ENCODE results near the gene FAXC. TPM values are rescaled to one million over a fixed set of nuclear protein-coding genes. Genes with fewer than 3 reads are reported as not detected.

FAXC gene
- total and polyA plus RNA-seq, 2 of the 8 experiments (the other 6 are each of a cell fraction or from before 2014, with no cell fraction given), result 23.2 to 29.8 TPM

GRCh38 chr6:99338188-99338587, 11.3 kb downstream of the FAXC start:
- Histone ChIP-seq H3K27ac (ENCODE audit: low read depth, low read length) (no peak overlapping the region), H3K36me3 (ENCODE audit: control insufficient read depth in 2 of 4, insufficient read depth in 4 of 4, low read length in 3 of 4) (peaks cover 0 to 3% (median 0%) of the 10 kb centered on the region in 4 experiments; a peak in 1 of 8 replicates), H3K27me3 (replicated peaks in 1 of 4; ENCODE audit: control insufficient read depth in 3 of 4, extremely low read depth in 1 of 4, insufficient read depth in 3 of 4, low read length in 3 of 4) (no peaks in the 10 kb centered on the region), H3K4me2 (ENCODE audit: insufficient read depth in 1 of 2, low read depth in 2 of 2, low read length in 2 of 2) (no peak overlapping the region), H3K56ac (replicated peaks; ENCODE audit: insufficient read length, low read depth, low read length) (no peak overlapping the region), H2AK5ac (ENCODE audit: low read depth, low read length) (no peak overlapping the region), H4K5ac (ENCODE audit: insufficient read length, low read depth, low read length) (no peak overlapping the region), H4K20me1 (replicated peaks in 1 of 2; ENCODE audit: control insufficient read depth in 1 of 2, insufficient read depth in 2 of 2, low read length in 2 of 2) (no peaks in the 10 kb centered on the region), H3K4me1 (replicated peaks in 1 of 4; ENCODE audit: control insufficient read depth in 3 of 4, insufficient read depth in 4 of 4, low read length in 3 of 4) (peaks cover 0 to 6% (median 2%) of the 10 kb centered on the region in 4 experiments; a peak in 3 of 7 replicates), H2BK5ac (ENCODE audit: low read depth, low read length) (no peak overlapping the region), H3K4ac (replicated peaks; ENCODE audit: insufficient read length, low read depth, low read length) (no peak overlapping the region), H4K8ac (ENCODE audit: extremely low read depth, insufficient read depth, low read length) (no peak overlapping the region), H2BK120ac (replicated peaks; ENCODE audit: low read depth, low read length) (no peak overlapping the region), H3K79me2 (ENCODE audit: control insufficient read depth in 1 of 2, insufficient read depth in 2 of 2, low read length in 2 of 2) (no peaks in the 10 kb centered on the region), H3K23me2 (ENCODE audit: low read depth, low read length) (no peaks in the 10 kb centered on the region), H3K9me3 (ENCODE audit: insufficient read depth in 2 of 2, low read depth in 1 of 2, low read length in 1 of 2) (no peaks in the 10 kb centered on the region), H3K18ac (ENCODE audit: extremely low read depth, low read length) (no peak overlapping the region), H3K23ac (ENCODE audit: insufficient read length) (no peak overlapping the region), H2BK15ac (ENCODE audit: low read length) (no peak overlapping the region), H2BK20ac (ENCODE audit: low read length) (no peak overlapping the region), H2AFZ (ENCODE audit: low read length) (no peak overlapping the region), H4K91ac (replicated peaks; ENCODE audit: insufficient read length, low read length) (no peak overlapping the region), H3K14ac (ENCODE audit: insufficient read length) (no peak overlapping the region), H3K4me3 (ENCODE audit: extremely low read depth in 1 of 4, insufficient read depth in 2 of 4, low read depth in 3 of 4, low read length in 4 of 4) (no peak overlapping the region), H2BK12ac (ENCODE audit: low read depth, low read length) (no peak overlapping the region), H3K79me1 (ENCODE audit: low read depth, low read length) (no peaks in the 10 kb centered on the region), H3K9ac (replicated peaks in 1 of 4; ENCODE audit: extremely low read depth in 1 of 4, low read depth in 3 of 4, low read length in 3 of 4) (no peak overlapping the region)
- ChIA-PET POLR2A (ENCODE audit: partially characterized antibody) (interaction anchor here (1.0 to 4.7 kb wide), 3 partner anchors 10 to 56 kb away, joined by 4 to 34 read pairs (median 17); partner anchors contain the start of genes COQ3 and FAXC), CTCF (ENCODE audit: partially characterized antibody) (interaction anchor here (0.9 to 3.2 kb wide), 7 partner anchors 8 to 88 kb away, joined by 3 to 20 read pairs (median 8); partner anchors contain the start of gene FAXC)
- FAIRE-seq (no peak), DNase-seq (ENCODE audit: low read depth in 1 of 2, low spot score in 2 of 2) (no peak)
- 81% methylated on average over 2 of the region's 2 CpGs; no CpG with 5 or more reads in 1 of the 2 experiments for WGBS, 2 experiments (ENCODE audit: extremely low coverage in 1 of 2, insufficient coverage in 1 of 2, insufficient read length in 1 of 2, insufficient replicate concordance in 2 of 2, low coverage in 1 of 2, low lambda C conversion rate in 2 of 2, missing lambda C conversion rate in 1 of 2)
- TF ChIP-seq KDM4A (IDR thresholded peaks at IDR 0.05; ENCODE audit: low read depth, low read length, severe bottlenecking), result no peak
- TF ChIP-seq RBBP5 (IDR thresholded peaks at IDR 0.05; ENCODE audit: borderline replicate concordance, low read depth, low read length), result no peak
- no peak for TF ChIP-seq ZNF274 (IDR thresholded peaks at IDR 0.05; ENCODE audit: borderline replicate concordance, extremely low read depth, low read length)
- TF ChIP-seq BACH1 (IDR thresholded peaks at IDR 0.05; ENCODE audit: low read length), result no peak
- no peak for TF ChIP-seq EZH2 (IDR thresholded peaks at IDR 0.05; ENCODE audit: low read depth, low read length, severe bottlenecking)
- TF ChIP-seq SP4 (IDR thresholded peaks at IDR 0.05; ENCODE audit: low read length), result no peak
- no peak for TF ChIP-seq BRCA1 (IDR thresholded peaks at IDR 0.05; ENCODE audit: low read depth, low read length)
